Stimulated activated CD4-positive, alpha-beta T cell treated with anti-CD3 and anti-CD28 coated beads, Interleukin-2, amount 100 ng/mL, for 24 hours (primary cell): ENCODE measurements around the gene TRAF7.
"Not testable (repeated sequence)": the region's sequence is repeated elsewhere in the genome, so short reads cannot be mapped to it uniquely, and the experiment has no call there.

Experiments used
- DNase-seq, 2 donors: peaks; one replicate each; pipeline ENCODE4 v3.0.0-alpha.2; 2020

TRAF7 gene

GRCh38 chr16:2184346-2184745 is 28.8 kb downstream of the TRAF7 start:
- DNase-seq = no peak

- DNase-seq = no peak
These were observed 29.4 kb downstream of the TRAF7 start for GRCh38 chr16:2184962-2185361.

- no peak for DNase-seq
These were observed 30.5 kb downstream of the TRAF7 start for GRCh38 chr16:2186064-2186463.

DNA sequence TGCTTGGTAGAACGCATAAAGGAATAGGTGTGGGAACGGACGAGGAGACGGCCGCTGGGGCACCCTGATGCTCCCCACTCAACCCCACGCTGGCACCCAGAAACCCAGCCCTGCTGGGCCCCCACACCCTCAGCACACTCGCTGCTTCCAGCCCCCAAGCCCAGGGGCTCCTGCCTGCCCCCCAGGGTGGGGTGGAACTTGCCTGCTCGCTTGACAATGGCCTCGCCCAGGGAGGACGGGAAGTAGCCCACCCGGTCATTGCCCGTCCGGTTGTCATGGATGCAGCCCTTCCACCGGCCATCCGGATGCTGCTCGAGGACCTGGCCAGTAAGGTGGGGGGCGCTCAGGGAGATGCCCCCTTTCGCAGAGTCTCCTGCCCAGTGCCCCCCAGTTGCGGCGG is 30.9 kb downstream of the TRAF7 start:
- DNase-seq = no peak

- DNase-seq = no peak
These were observed 31.6 kb downstream of the TRAF7 start for GRCh38 chr16:2187212-2187611.

DNA sequence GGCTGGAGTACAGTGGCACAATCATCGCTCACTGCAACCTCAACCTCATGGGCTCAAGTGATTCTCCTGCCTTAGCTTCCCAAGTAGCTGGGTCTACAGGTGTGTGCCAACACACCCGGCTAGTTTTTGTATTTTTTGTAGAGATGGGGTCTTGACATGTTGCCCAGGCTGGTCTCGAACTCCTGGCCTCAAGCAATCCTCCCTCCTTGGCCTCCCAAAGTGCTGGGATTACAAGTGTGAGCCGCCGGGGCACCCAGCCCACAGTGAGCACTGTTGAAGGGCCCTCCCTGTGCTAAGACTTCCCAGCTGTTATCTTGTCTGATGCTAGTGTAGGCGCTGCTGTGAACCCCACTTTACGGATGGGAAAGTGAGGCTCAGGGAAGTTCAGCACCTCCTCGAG is 32.8 kb downstream of the TRAF7 start:
- DNase-seq = no peak

GRCh38 chr16:2189252-2189893 is 33.8 kb downstream of the TRAF7 start:
- no peak for DNase-seq

- DNase-seq = no peak
These were observed 34.5 kb downstream of the TRAF7 start for GRCh38 chr16:2190002-2190658.

DNA sequence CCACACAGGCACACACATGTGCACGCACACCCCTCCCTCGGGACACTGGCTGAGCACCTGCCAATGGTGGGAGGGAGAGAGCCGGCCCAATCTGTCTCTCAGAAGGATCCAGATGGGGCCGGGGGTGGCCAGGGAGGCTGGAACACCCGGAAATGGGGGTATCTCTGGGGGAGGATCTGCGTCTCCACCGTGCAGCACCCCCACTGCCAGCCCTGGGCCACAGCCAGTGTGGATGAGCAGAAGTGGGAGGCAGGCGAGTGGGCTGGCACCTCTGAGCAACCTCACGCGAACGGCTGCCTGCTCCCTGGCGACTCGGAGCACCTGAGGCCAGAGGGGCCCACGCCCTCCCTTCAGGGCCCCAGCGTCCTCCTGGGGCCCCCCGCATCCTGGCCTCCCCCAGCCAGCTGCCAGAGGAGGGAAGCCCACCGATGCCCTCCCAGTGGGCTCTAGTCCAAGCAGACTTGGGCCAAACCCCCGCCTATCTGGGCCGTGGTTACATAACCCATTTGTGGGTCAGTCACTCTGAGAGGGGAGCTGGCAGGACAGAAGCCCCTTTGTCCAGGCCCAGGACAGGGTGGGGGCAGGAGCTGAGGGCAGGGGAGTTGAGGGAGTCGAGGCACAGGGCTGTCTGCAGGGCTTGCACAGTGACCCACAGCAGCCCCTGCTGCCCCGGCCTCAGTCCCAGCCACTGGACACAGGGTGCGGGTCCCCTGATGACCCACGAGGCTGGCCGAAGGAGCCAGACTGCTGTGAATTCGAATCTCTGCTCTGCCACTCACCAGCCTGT is 35.3 kb downstream of the TRAF7 start:
- DNase-seq = no peak

DNA sequence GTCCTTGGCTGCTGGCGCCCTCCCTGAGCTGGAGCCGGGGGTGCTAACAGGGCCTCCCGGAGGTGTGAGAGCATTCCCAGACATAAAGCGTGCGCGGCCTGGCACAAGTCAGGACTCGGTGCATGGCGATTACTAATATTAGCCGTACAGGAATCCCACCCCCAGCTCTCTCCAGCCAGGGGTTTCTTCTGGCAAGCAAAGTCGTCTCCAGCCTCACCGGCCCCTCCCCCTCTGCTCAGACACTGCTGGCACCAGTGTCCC is 35.8 kb downstream of the TRAF7 start:
- no peak for DNase-seq

GRCh38 chr16:2194166-2194834 is 38.7 kb downstream of the TRAF7 start:
- DNase-seq = no peak

DNA sequence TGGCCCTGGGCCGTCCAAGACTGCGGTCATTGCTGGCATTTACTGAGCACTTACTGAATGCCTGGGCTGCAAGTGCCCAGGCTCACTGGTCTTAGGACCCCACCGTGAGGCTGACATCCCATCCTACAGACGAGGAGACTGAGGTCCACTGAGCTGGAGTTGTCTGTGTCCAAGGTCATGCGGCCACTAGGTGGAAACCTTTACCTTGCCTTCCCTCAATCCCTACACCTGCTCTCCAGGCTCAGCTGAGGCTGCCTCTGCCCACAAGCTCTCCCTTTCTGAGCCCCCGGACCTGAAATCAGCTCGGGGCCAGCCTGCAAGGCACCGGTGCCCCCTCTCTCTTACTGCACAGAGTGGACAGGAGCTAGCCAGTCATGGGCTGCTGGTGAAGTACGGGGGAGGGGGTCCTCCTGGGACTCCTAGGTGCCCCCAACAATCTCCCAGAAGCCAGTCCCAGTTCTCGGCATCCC is 39.3 kb downstream of the TRAF7 start:
- peak; percentile 46 to 51 for DNase-seq

GRCh38 chr16:2195322-2196161 is 40.0 kb downstream of the TRAF7 start:
- DNase-seq = no peak

DNA sequence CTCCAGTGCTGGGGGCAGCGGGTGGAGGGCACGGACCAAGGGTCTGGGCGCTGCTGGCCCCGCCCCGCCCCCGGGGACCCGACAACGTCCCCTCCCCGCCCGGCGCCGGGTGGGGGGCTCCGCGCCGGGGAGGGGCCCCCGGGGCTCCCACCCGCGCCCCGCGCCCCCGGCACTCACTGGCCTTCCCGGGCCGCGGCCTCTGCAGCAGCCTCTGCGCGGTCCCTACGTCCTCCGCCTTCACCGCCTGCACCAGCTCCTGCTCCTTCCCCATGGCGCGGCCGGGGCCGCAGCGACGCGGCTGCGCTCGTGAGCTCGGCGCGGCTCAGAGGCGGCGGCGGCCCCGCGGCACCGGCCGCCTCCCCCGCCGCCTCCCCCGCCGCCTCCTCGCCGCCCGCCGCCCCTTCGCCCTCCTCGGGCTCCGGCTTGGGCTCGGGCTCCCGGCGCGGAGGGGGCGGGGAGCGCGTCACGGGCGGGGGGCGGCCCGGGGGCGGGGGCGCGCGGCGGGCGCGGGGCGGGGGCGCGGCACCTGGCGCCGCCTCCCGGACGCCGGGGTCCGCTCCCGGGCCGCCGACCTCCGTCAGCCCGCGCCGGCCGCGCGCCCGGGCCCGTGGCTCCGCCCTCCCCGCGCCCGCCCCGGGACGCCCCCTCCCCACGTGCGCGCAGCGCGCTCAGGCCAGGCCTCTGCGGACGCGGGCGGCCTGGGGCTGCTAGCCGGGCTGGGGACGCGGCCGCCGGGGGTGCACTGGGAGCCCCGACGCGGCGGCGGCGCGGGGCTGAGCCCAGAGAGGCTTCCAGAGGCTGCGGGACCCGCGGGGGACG is 40.8 kb downstream of the TRAF7 start, which contains the start of gene CASKIN1:
Gene CASKIN1 (minus strand): TSS at position 444 of the 819 bp plus-strand sequence. CDS start 173 bp downstream, at position 271.
- DNase-seq = peak in 1 of 2 donors; percentile 23

DNA sequence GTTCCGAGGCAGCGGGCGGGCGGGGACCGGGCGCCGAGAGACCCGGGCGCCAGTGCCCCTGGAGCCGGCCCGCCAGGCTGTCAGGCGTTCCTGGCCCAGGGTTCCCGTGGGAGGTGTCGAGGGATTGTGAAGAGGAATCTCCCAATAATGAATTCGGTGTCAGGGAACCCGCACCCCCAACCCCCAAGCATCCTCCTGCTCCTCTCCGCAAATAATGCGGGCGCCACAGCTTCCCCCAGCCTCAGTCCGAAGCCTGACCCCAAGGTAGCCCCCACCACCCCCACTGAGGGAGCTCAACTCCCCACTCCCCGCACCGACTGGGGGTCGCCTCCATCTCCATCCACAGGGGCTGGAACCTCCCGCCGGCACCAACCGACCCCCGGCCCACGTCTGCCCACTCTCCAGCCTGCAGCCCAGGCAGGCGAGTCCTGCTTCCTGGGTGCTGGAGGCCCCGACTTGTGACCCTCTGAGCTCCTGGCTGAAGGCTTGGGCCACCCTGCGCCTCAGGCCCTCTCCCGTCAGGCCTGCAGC is 41.5 kb downstream of the TRAF7 start:
- DNase-seq = no peak

DNA sequence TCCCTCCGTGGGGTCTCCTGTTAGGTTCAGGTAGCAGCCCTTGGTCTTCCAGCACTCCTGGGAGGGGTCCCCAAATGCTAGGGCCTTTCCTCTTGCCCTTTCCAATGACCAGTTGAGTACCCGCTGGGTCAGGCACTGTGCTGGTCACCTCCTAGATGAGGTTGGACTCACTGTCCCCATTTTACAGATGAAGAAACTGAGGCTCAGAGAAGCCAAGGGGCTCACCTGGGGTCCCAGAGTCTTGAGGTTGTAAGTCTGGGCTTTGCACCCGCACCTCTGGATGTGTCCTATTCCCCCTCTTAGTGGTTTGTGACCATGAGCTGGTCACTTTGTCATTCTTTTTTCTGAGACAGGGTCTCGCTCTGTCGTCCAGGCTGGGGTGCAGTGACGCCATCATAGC is 42.2 kb downstream of the TRAF7 start:
- DNase-seq = no peak

- DNase-seq = no peak
These were observed 42.7 kb downstream of the TRAF7 start for GRCh38 chr16:2198283-2198682.

- no peak for DNase-seq
These were observed 43.5 kb downstream of the TRAF7 start for GRCh38 chr16:2199095-2199494.

DNA sequence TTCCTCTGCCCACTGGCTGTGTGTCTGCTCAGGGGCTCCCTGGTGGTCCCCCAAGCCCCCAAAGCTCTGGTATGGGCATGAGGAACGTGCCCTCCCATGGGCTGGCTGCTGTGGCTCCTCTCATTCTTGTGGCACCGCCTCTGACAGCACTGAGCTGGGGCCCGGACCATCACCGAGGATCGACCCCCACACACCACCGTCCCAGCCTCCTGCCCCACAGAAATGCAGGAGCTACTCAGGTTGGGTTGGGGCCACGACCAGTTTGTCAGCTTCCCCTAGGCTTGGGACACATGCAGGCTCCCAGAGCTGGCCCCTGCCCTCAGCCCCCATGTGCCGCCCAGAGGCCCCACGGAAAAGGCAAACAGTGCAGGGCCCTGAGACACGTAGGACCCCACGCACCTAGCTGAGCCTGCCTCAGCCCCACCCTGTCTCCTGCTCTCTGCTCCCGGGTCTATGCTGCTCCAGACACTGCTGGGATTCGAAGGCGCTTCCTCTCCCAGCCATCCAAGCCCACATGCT is 44.1 kb downstream of the TRAF7 start:
- DNase-seq = no peak

DNA sequence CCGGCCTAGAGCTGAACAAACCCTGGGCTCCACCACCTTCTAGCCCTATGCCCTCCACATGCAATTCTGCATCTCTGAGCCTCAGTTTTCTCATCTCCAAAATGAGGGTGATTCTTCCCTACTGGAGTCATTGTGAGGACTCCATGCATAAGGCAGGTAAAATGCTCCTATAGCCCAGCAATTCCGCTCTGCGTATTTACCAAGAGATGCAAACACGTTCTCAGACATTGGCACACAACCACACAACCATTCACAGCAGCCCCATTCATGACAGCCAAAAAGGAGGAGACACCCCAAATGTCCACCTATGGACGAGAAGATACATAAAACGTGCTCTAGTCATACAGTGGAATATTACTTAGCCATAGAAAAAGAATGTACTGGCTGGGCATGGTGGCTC is 44.7 kb downstream of the TRAF7 start:
- no peak for DNase-seq

- DNase-seq = not testable (repeated sequence)
These were observed 47.6 kb downstream of the TRAF7 start for GRCh38 chr16:2203119-2203688.
